Neural progenitor cell (in vitro differentiated cells): Measurements from ENCODE around the gene KANSL3.

Source experiments
- EZH2phosphoT487 ChIP-seq: fragments of 200-600 bp; sonication (generic); IDR thresholded peaks from 2 replicates; pipeline ENCODE4 v1.6.1; 2017; ENCODE audit warnings: antibody characterized with exemption
- TF ChIP-seq, protein P1 (sequence below): fragments of 200-600 bp; sonication (generic); IDR thresholded peaks from 2 replicates; pipeline ENCODE4 v1.5.1; 2017; ENCODE audit warnings: antibody characterized with exemption, mild to moderate bottlenecking

DNA sequence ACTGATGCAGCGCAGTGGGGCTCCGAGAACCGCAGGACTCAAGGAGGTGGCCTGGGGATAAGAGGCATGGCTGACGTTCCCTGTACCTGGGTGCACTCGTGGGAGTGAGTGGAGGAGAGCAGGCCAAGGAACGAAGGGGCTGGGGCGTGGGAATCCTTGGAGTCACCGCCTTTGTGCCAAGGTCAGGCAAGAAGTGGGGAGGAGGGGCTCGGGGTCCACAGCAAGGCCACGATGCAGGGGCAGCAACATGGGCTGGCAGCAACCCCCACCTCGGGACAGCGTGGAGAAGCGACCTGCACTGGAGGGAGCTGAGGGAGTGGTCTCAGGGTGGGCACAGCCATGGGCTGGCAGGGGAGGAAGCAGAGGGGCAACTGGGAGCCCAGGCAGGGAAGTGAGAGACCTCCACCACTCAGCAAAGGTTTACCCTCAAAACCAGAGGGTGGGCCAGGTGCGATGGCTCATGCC lies 82.9 kb downstream of the KANSL3 start:
- TF ChIP-seq, protein P1, sequence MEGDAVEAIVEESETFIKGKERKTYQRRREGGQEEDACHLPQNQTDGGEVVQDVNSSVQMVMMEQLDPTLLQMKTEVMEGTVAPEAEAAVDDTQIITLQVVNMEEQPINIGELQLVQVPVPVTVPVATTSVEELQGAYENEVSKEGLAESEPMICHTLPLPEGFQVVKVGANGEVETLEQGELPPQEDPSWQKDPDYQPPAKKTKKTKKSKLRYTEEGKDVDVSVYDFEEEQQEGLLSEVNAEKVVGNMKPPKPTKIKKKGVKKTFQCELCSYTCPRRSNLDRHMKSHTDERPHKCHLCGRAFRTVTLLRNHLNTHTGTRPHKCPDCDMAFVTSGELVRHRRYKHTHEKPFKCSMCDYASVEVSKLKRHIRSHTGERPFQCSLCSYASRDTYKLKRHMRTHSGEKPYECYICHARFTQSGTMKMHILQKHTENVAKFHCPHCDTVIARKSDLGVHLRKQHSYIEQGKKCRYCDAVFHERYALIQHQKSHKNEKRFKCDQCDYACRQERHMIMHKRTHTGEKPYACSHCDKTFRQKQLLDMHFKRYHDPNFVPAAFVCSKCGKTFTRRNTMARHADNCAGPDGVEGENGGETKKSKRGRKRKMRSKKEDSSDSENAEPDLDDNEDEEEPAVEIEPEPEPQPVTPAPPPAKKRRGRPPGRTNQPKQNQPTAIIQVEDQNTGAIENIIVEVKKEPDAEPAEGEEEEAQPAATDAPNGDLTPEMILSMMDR: no peak
- TF ChIP-seq EZH2phosphoT487: no peak
